ENCODE measurements around the gene MYBPHL.

- TF ChIP-seq ARNTL (CRISPR knock-in tag; IDR thresholded peaks at IDR 0.05; ENCODE audit: borderline replicate concordance, low read depth) (no peak), ZNF8 (CRISPR knock-in tag; IDR thresholded peaks at IDR 0.05) (no peak), ZNF565 (CRISPR knock-in tag; conservative IDR thresholded peaks at IDR 0.05; ENCODE audit: low read depth) (no peak), TOX (CRISPR knock-in tag; IDR thresholded peaks at IDR 0.05; ENCODE audit: borderline replicate concordance) (no peak), CSDC2 (CRISPR knock-in tag; IDR thresholded peaks at IDR 0.05) (no peak), POU6F1 (CRISPR knock-in tag; IDR thresholded peaks at IDR 0.05; ENCODE audit: borderline replicate concordance, low read depth) (no peak), ZFP30 (CRISPR knock-in tag; IDR thresholded peaks at IDR 0.05) (no peak), ZFP3 (CRISPR knock-in tag; IDR thresholded peaks at IDR 0.05) (no peak)
Measured at GRCh38 chr1:109319114-109319513, 12.3 kb upstream of the MYBPHL start.
